C4-2B (cell line): ENCODE results near the gene ZKSCAN5.

Experiments used
- H3K27ac ChIP-seq: fragments of 450-650 bp; 2 replicates; pipeline ENCODE4 v1.5.1; 2017
- CTCF ChIP-seq: fragments of 450-650 bp; conservative IDR thresholded peaks from 2 replicates; pipeline ENCODE4 v1.5.1; 2017; ENCODE audit warnings: mild to moderate bottlenecking
- ZFX ChIP-seq: fragments of 450-650 bp; IDR thresholded peaks from 2 replicates; pipeline ENCODE4 v1.6.1; 2017

The ZKSCAN5 gene

GRCh38 chr7:99525713-99526440 is 21.4 kb downstream of the ZKSCAN5 start:
- TF ChIP-seq ZFX (no peak), CTCF (no peak)
- no peak overlapping the region for H3K27ac ChIP-seq

- TF ChIP-seq CTCF (no peak), ZFX (no peak)
- H3K27ac ChIP-seq = no peak overlapping the region
These were observed 26.9 kb downstream of the ZKSCAN5 start for GRCh38 chr7:99531354-99531765.

GRCh38 chr7:99535667-99536066 is 31.2 kb downstream of the ZKSCAN5 start:
- TF ChIP-seq ZFX (no peak), CTCF (no peak)
- no peak overlapping the region for H3K27ac ChIP-seq

- TF ChIP-seq ZFX (no peak), CTCF (no peak)
- H3K27ac ChIP-seq = no peak overlapping the region
These were observed 34.9 kb downstream of the ZKSCAN5 start for GRCh38 chr7:99539213-99539811.

GRCh38 chr7:99540542-99540941 is 36.1 kb downstream of the ZKSCAN5 start:
- TF ChIP-seq ZFX (no peak), CTCF (no peak)
- no peak overlapping the region for H3K27ac ChIP-seq

- TF ChIP-seq CTCF = no peak
- no peak for TF ChIP-seq ZFX
- H3K27ac ChIP-seq = no peak overlapping the region
These were observed 36.8 kb downstream of the ZKSCAN5 start for GRCh38 chr7:99541212-99541611.

- H3K27ac ChIP-seq = no peak overlapping the region
- TF ChIP-seq ZFX (no peak), CTCF (no peak)
These were observed 38.7 kb downstream of the ZKSCAN5 start for GRCh38 chr7:99543081-99543671.
